K562 (cell line): Measurements from ENCODE around the gene APOLD1. TPM values are rescaled to one million over a fixed set of nuclear protein-coding genes. Genes with fewer than 3 reads are reported as not detected.

ENCODE experiments used
- CREB3 ChIP-seq: fragments of 450-650 bp; conservative IDR thresholded peaks from 2 replicates; pipeline ENCODE4 v1.6.1; 2016; ENCODE audit warnings: missing genetic modification characterization, low read depth, mild to moderate bottlenecking, missing compliant biosample characterization, moderate library complexity
- CREB3L1 ChIP-seq: fragments of 450-650 bp; IDR thresholded peaks from 2 replicates; pipeline ENCODE4 v1.6.1; 2014; ENCODE audit warnings: low read depth, mild to moderate bottlenecking, moderate library complexity, borderline replicate concordance
- FOSL1 ChIP-seq: fragments of 200-800 bp; sonication (Bioruptor generic); conservative IDR thresholded peaks from 2 replicates; pipeline ENCODE4 v1.6.1; 2016; ENCODE audit warnings: missing genetic modification characterization, missing compliant biosample characterization
- HNRNPLL ChIP-seq: fragments of 200-400 bp; formaldehyde crosslinking; IDR thresholded peaks from 2 replicates; pipeline ENCODE4 v1.6.1; 2017; ENCODE audit warnings: low read length, low read depth, mild to moderate bottlenecking; ENCODE audit not compliant: poor library complexity, severe bottlenecking
- MYC ChIP-seq, 2 experiments: fragments of 250-450 bp in 1 of 2; sonication (Bioruptor Pico) in 1 of 2; IDR thresholded peaks; 2 replicates each; pipeline versions ENCODE4 v1.5.1 to v1.6.1; 2012 to 2021; ENCODE audit warnings: low read depth in 2 of 2, borderline replicate concordance in 1 of 2, improper control_type of control experiment in 1 of 2, low read length in 1 of 2, mild to moderate bottlenecking in 1 of 2, moderate library complexity in 1 of 2
- POLR2A ChIP-seq: fragments of 450-650 bp; conservative IDR thresholded peaks from 2 replicates; pipeline ENCODE4 v1.6.1; 2016
- POLR2B ChIP-seq: fragments of 450-650 bp; IDR thresholded peaks from 2 replicates; pipeline ENCODE4 v1.6.1; 2018; ENCODE audit warnings: low read depth; ENCODE audit not compliant: partially characterized antibody
- POLR2G ChIP-seq: fragments of 200-400 bp; formaldehyde crosslinking; IDR thresholded peaks from 2 replicates; pipeline ENCODE4 v1.6.1; 2017; ENCODE audit warnings: low read depth, mild to moderate bottlenecking, antibody characterized with exemption, low read length, moderate library complexity
- POLR2H ChIP-seq: IDR thresholded peaks from 2 replicates; pipeline ENCODE4 v1.6.1; 2016; ENCODE audit warnings: missing genetic modification characterization, low read depth, mild to moderate bottlenecking, control low read depth, missing compliant biosample characterization, moderate library complexity
- PREB ChIP-seq: sonication (generic); formaldehyde crosslinking; IDR thresholded peaks from 2 replicates; pipeline ENCODE4 v1.8.1; 2023; ENCODE audit warnings: mild to moderate bottlenecking, missing genetic modification reagents
- RBBP5 ChIP-seq: fragments of 200-600 bp; sonication (generic); IDR thresholded peaks from 2 replicates; pipeline ENCODE4 v1.6.1; 2012; ENCODE audit warnings: borderline replicate concordance, mild to moderate bottlenecking, low read length, control low read depth, inconsistent platforms; ENCODE audit not compliant: insufficient read depth, poor library complexity, severe bottlenecking
- RNF219 ChIP-seq: fragments of 250-450 bp; sonication (Bioruptor Pico); IDR thresholded peaks from 2 replicates; pipeline ENCODE4 v1.5.0; 2022; ENCODE audit warnings: mild to moderate bottlenecking
- SIN3B ChIP-seq: fragments of 450-650 bp; IDR thresholded peaks from 2 replicates; pipeline ENCODE4 v1.6.1; 2017; ENCODE audit warnings: low read depth, mild to moderate bottlenecking, moderate library complexity
- SOX6 ChIP-seq: fragments of 450-650 bp; IDR thresholded peaks from 2 replicates; pipeline ENCODE4 v1.6.1; 2014; ENCODE audit warnings: mild to moderate bottlenecking
- STAG1 ChIP-seq: sonication (generic); formaldehyde crosslinking; IDR thresholded peaks from 2 replicates; pipeline ENCODE4 v1.5.0; 2020; ENCODE audit warnings: missing genetic modification reagents, borderline replicate concordance
- TFAP4 ChIP-seq: sonication (generic); formaldehyde crosslinking; IDR thresholded peaks from 2 replicates; pipeline ENCODE4 v1.8.0; 2022; ENCODE audit warnings: missing genetic modification reagents, mild to moderate bottlenecking, moderate library complexity, borderline replicate concordance
- ZBTB8A ChIP-seq: fragments of 450-650 bp; IDR thresholded peaks from 2 replicates; pipeline ENCODE4 v1.6.1; 2018; ENCODE audit warnings: mild to moderate bottlenecking, moderate library complexity; ENCODE audit not compliant: partially characterized antibody
- ZNF263 ChIP-seq: sonication (generic); formaldehyde crosslinking; IDR thresholded peaks from 2 replicates; pipeline ENCODE4 v1.8.0; 2022; ENCODE audit warnings: mild to moderate bottlenecking, missing genetic modification reagents, borderline replicate concordance
- polyA plus RNA-seq, 8 experiments: library from polyadenylated mRNA; depleted of rRNA in 4 of 8; stranded (reverse) in 5 of 8; unstranded in 3 of 8; fragments of >200 nt; fragmentation: Nextera tagmentation in 2 of 8; fragmentation: Illumina TruSeq in 1 of 8; extraction: Ambion mirVana in 2 of 8; extraction: Trizol in 1 of 8; gene quantifications; 2 replicates each; pipeline versions ENCODE4 v1.2.1 to v1.2.3, GENCODE V29; 2011 to 2014; ENCODE audit warnings: inconsistent platforms in 1 of 8, missing spikeins in 1 of 8
- total RNA-seq, 7 experiments: library from RNA; depleted of rRNA in 6 of 7; stranded (reverse); fragments of >200 nt in 6 of 7; fragmentation: Illumina TruSeq in 2 of 7; extraction: Trizol in 2 of 7; gene quantifications; 2 replicates each; pipeline versions ENCODE4 v1.2.1 to v1.2.3, GENCODE V29; 2011 to 2021; ENCODE audit warnings: low replicate concordance in 1 of 7

Gene APOLD1
- total and polyA plus RNA-seq, 9 of the 15 experiments (the other 6 are each of a cell fraction or from before 2014, with no cell fraction given) = 0.28 to 1.1 (median 0.61) TPM

GRCh38 chr12:12786706-12787601 lies 1.5 kb downstream of the APOLD1 start (continued):
- TF ChIP-seq POLR2H = peak; percentile 59
- no peak for TF ChIP-seq CREB3 (tag)
- TF ChIP-seq SIN3B = 0 out of 2 replicates have a peak, but pooled peaks have one; percentile 15
- no peak for TF ChIP-seq PREB (CRISPR knock-in tag)
- peak; percentile 62; the same call in 1 of the 2 replicates for TF ChIP-seq TFAP4 (CRISPR knock-in tag)
- peak; percentile 66 for TF ChIP-seq RBBP5
- TF ChIP-seq FOSL1 (tag) = no peak
- peak; percentile 67 for TF ChIP-seq POLR2B
- no peak for TF ChIP-seq ZBTB8A
- peak; percentile 47 for TF ChIP-seq HNRNPLL
- no peak for TF ChIP-seq RNF219 (CRISPR knock-in tag)
- no peak for TF ChIP-seq STAG1 (CRISPR knock-in tag)
- peak; percentile 94 for TF ChIP-seq POLR2G
- peak; percentile 95 for TF ChIP-seq CREB3L1
- peak; percentile 90 for TF ChIP-seq MYC (IDR thresholded peaks at IDR 0.05; ENCODE audit: low read depth, low read length)
- peak; percentile 70; the same call in 1 of the 2 replicates for TF ChIP-seq MYC (CRISPR knock-in tag; IDR thresholded peaks at IDR 0.05; ENCODE audit: borderline replicate concordance, low read depth)
- 0 out of 2 replicates have a peak, but pooled peaks have one; percentile 42 for TF ChIP-seq ZNF263 (CRISPR knock-in tag)
- TF ChIP-seq POLR2A = peak; percentile 77
- TF ChIP-seq SOX6 = 0 out of 2 replicates have a peak, but pooled peaks have one; percentile 11
